Neuronal stem cell (in vitro differentiated cells): ENCODE measurements around the gene CCDC178.
"Not testable (repeated sequence)": the region's sequence is repeated elsewhere in the genome, so short reads cannot be mapped to it uniquely, and the experiment has no call there.

ENCODE experiments used
- DNase-seq: peaks from one replicate; pipeline ENCODE4 v3.0.0-alpha.2; 2013; ENCODE audit warnings: low spot score
- H2AFZ ChIP-seq: one replicate; pipeline ENCODE4 v1.6.1; 2013; ENCODE audit warnings: mild to moderate bottlenecking, low read length, inconsistent platforms
- H2AK5ac ChIP-seq: 2 replicates; pipeline ENCODE4 v1.6.1; 2013; ENCODE audit warnings: low read depth, mild to moderate bottlenecking, inconsistent platforms, low read length, moderate library complexity, mixed read lengths
- H2BK120ac ChIP-seq: 2 replicates; pipeline ENCODE4 v1.6.1; 2013; ENCODE audit warnings: low read depth, mild to moderate bottlenecking, inconsistent platforms, low read length, moderate library complexity, mixed read lengths
- H2BK12ac ChIP-seq: one replicate; pipeline ENCODE4 v1.6.1; 2013; ENCODE audit warnings: low read length, inconsistent platforms
- H2BK15ac ChIP-seq: 2 replicates; pipeline ENCODE4 v1.6.1; 2013; ENCODE audit warnings: mild to moderate bottlenecking, low read length, inconsistent platforms, mixed read lengths
- H2BK5ac ChIP-seq: one replicate; pipeline ENCODE4 v1.6.1; 2013; ENCODE audit warnings: inconsistent platforms, mild to moderate bottlenecking, low read length, moderate library complexity
- H3K14ac ChIP-seq: one replicate; pipeline ENCODE4 v1.6.1; 2013; ENCODE audit warnings: low read length, inconsistent platforms
- H3K18ac ChIP-seq: 2 replicates; pipeline ENCODE4 v1.6.1; 2013; ENCODE audit warnings: low read length, inconsistent platforms
- H3K23ac ChIP-seq: 2 replicates; pipeline ENCODE4 v1.6.1; 2013; ENCODE audit warnings: low read depth, mild to moderate bottlenecking, mixed read lengths, low read length, inconsistent platforms; ENCODE audit not compliant: poor library complexity
- H3K27ac ChIP-seq: replicated peaks from 3 replicates; pipeline ENCODE4 v1.5.1; 2013; ENCODE audit warnings: low read length, inconsistent platforms
- H3K27me3 ChIP-seq, 3 experiments: 2 replicates each; pipeline ENCODE4 v1.6.1; 2013; ENCODE audit warnings: low read length in 3 of 3, mild to moderate bottlenecking in 2 of 3, inconsistent platforms in 1 of 3, low read depth in 1 of 3, mixed read lengths in 1 of 3, moderate library complexity in 1 of 3; ENCODE audit not compliant: control insufficient read depth in 3 of 3, insufficient read depth in 3 of 3
- H3K36me3 ChIP-seq, 2 donors: replicated peaks in 1 of 2; 2 replicates each; pipeline ENCODE4 v1.6.1; 2013; ENCODE audit warnings: low read length in 2 of 2; ENCODE audit not compliant: control insufficient read depth in 2 of 2, insufficient read depth in 2 of 2
- H3K4ac ChIP-seq: 2 replicates; pipeline ENCODE4 v1.6.1; 2013; ENCODE audit warnings: inconsistent platforms, mild to moderate bottlenecking, low read length, moderate library complexity
- H3K4me1 ChIP-seq, 2 donors: 1 replicate in 1 of 2; 2 replicates in 1 of 2; pipeline ENCODE4 v1.6.1; 2013; ENCODE audit warnings: low read length in 2 of 2, low read depth in 1 of 2; ENCODE audit not compliant: control insufficient read depth in 2 of 2, insufficient read depth in 1 of 2
- H3K4me2 ChIP-seq: one replicate; pipeline ENCODE4 v1.6.1; 2013; ENCODE audit warnings: mild to moderate bottlenecking, low read length, inconsistent platforms; ENCODE audit not compliant: insufficient read depth, poor library complexity, severe bottlenecking
- H3K4me3 ChIP-seq, 2 donors: 2 replicates each; pipeline ENCODE4 v1.5.1; 2013; ENCODE audit warnings: low read length in 2 of 2, mild to moderate bottlenecking in 2 of 2, inconsistent platforms in 1 of 2, moderate library complexity in 1 of 2
- H3K79me1 ChIP-seq: one replicate; pipeline ENCODE4 v1.6.1; 2013; ENCODE audit warnings: low read depth, mild to moderate bottlenecking, inconsistent platforms, low read length, moderate library complexity
- H3K9ac ChIP-seq: one replicate; pipeline ENCODE4 v1.6.1; 2013; ENCODE audit warnings: mild to moderate bottlenecking, low read depth, low read length, inconsistent platforms; ENCODE audit not compliant: poor library complexity
- H3K9me3 ChIP-seq, 2 donors: replicated peaks in 1 of 2; 2 replicates each; pipeline versions ENCODE3 to v1.6.1; 2013; ENCODE audit warnings: low read length in 2 of 2, mild to moderate bottlenecking in 2 of 2, inconsistent platforms in 1 of 2, low read depth in 1 of 2, mixed read lengths in 1 of 2, moderate library complexity in 1 of 2; ENCODE audit not compliant: control insufficient read depth in 2 of 2, insufficient read depth in 1 of 2
- H4K8ac ChIP-seq: one replicate; pipeline ENCODE4 v1.6.1; 2013; ENCODE audit warnings: low read depth, mild to moderate bottlenecking, inconsistent platforms, low read length, moderate library complexity
- H4K91ac ChIP-seq: one replicate; pipeline ENCODE4 v1.6.1; 2013; ENCODE audit warnings: low read length, low read depth, mild to moderate bottlenecking, inconsistent platforms; ENCODE audit not compliant: poor library complexity
- WGBS, 2 donors: extraction: QIAGEN DNeasy Blood & Tissue Kit; methylation state at CpG; one replicate each; pipeline ENCODE4 v1.1.7; 2013; ENCODE audit warnings: missing lambda C conversion rate in 2 of 2, mixed read lengths in 1 of 2; ENCODE audit not compliant: insufficient read length in 2 of 2, insufficient replicate concordance in 1 of 2; ENCODE audit errors: extremely low coverage in 2 of 2; 5-methylcytosine and 5-hydroxymethylcytosine counted together

CCDC178 gene

DNA sequence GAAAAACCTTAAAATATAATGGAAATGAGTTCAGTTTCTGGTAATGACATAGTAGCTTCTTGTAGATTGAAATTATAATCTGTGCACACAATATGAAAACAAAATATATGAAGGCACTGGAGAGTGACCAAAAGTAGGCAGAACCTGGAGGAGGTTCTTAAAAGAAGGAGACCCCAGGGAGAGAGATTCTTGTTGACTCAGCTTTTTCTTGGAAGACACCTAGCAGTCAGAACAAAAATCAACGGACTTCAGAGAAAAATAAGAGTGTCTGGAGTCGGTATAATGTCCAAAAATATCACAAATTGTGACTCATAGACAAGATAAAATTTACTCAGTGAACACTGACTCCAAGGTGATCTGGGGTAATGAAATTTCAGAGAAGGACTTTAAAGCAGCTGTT lies 286.5 kb downstream of the CCDC178 start:
- WGBS, 2 donors = no CpG with 5 or more reads among the region's 2 CpGs
- H2BK15ac ChIP-seq = no peak overlapping the region

DNA sequence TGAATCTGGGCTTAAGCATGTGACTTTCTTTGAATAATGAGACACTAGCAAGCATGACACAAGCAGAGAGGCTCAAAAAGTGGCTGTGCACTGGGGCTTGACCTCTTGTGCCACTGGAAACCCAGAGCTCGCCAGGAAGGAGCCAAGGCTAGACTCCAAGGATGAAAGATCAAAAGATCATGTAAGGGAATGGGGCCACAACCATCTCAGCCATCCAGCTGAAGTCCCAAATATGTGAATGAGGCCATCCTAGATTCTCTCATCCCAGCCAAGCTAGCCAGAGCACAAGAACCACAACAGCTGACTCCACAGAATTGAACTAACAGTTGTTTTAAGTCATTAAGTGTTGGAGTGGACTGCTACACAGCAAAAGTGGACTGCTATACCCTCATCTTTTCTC lies 288.1 kb downstream of the CCDC178 start:
- Histone ChIP-seq H3K9ac (no peak overlapping the region), H3K27me3 (no peaks in the 10 kb centered on the region), H3K4ac (no peak overlapping the region), H3K79me1 (no peaks in the 10 kb centered on the region), H2BK12ac (no peak overlapping the region), H2AFZ (peak overlapping the region; percentile 49), H2BK15ac (no peak overlapping the region), H3K4me1 (peaks cover 0 to 4% of the 10 kb centered on the region in 2 donors), H3K27ac (no peak overlapping the region), H3K9me3 (no peaks in the 10 kb centered on the region), H3K4me3 (no peak overlapping the region), H4K91ac (no peak overlapping the region), H3K23ac (no peak overlapping the region), H2BK5ac (no peak overlapping the region), H2AK5ac (no peak overlapping the region), H2BK120ac (no peak overlapping the region), H3K36me3 (no peaks in the 10 kb centered on the region), H4K8ac (no peak overlapping the region), H3K18ac (no peak overlapping the region), H3K4me2 (no peak overlapping the region), H3K14ac (no peak overlapping the region)
- no peak for DNase-seq
- no CpG with 5 or more reads among the region's 1 CpG for WGBS, 2 donors

More for the DNA sequence above, 286.5 kb downstream of the CCDC178 start:
- no peak for DNase-seq
- Histone ChIP-seq H3K23ac (no peak overlapping the region), H4K91ac (no peak overlapping the region), H2BK120ac (no peak overlapping the region), H2BK12ac (no peak overlapping the region), H3K9ac (no peak overlapping the region), H2AK5ac (no peak overlapping the region), H3K27ac (no peak overlapping the region), H3K79me1 (no peaks in the 10 kb centered on the region), H2AFZ (no peak overlapping the region), H3K4me3 (no peak overlapping the region), H3K27me3 (no peaks in the 10 kb centered on the region), H3K4me1 (peaks cover 0 to 4% of the 10 kb centered on the region in 2 donors), H2BK5ac (no peak overlapping the region), H3K18ac (no peak overlapping the region), H3K4me2 (no peak overlapping the region), H3K36me3 (no peaks in the 10 kb centered on the region), H3K14ac (no peak overlapping the region), H4K8ac (no peak overlapping the region), H3K4ac (no peak overlapping the region), H3K9me3 (no peaks in the 10 kb centered on the region)

GRCh38 chr18:33147811-33148210 lies 292.7 kb downstream of the CCDC178 start:
- H2BK15ac ChIP-seq = not testable (repeated sequence)

GRCh38 chr18:33146014-33146413 lies 294.5 kb downstream of the CCDC178 start:
- H2BK15ac ChIP-seq = no peak overlapping the region
- no peak overlapping the region for H3K4me3 ChIP-seq
- no peaks in the 10 kb centered on the region for H3K79me1 ChIP-seq
- no peak overlapping the region for H3K4ac ChIP-seq
- no peak overlapping the region for H2BK12ac ChIP-seq
- peaks cover 0 to 2% of the 10 kb centered on the region in 2 donors for H3K9me3 ChIP-seq
- no peak overlapping the region for H4K8ac ChIP-seq
- H2BK120ac ChIP-seq = no peak overlapping the region
- no peak overlapping the region for H2AFZ ChIP-seq
- H3K4me1 ChIP-seq = no peaks in the 10 kb centered on the region
- no peak overlapping the region for H2BK5ac ChIP-seq
- H3K14ac ChIP-seq = no peak overlapping the region
- H3K4me2 ChIP-seq = no peak overlapping the region
- H3K36me3 ChIP-seq = no peaks in the 10 kb centered on the region
- no peaks in the 10 kb centered on the region for H3K27me3 ChIP-seq
- H3K18ac ChIP-seq = no peak overlapping the region
- WGBS, 2 donors = no CpG with 5 or more reads among the region's 2 CpGs
- no peak overlapping the region for H3K23ac ChIP-seq
- no peak overlapping the region for H3K9ac ChIP-seq
- H3K27ac ChIP-seq = no peak overlapping the region
- DNase-seq = no peak
- H4K91ac ChIP-seq = no peak overlapping the region
- H2AK5ac ChIP-seq = no peak overlapping the region

More at GRCh38 chr18:33147811-33148210, 292.7 kb downstream of the CCDC178 start:
- not testable (repeated sequence) for H3K14ac ChIP-seq, H3K9ac ChIP-seq, H3K27ac ChIP-seq, H2BK12ac ChIP-seq, H3K23ac ChIP-seq, H3K4me1 ChIP-seq, H3K36me3 ChIP-seq, H2AK5ac ChIP-seq, H4K91ac ChIP-seq, H2BK5ac ChIP-seq, H3K18ac ChIP-seq, H3K9me3 ChIP-seq, H3K4me2 ChIP-seq, H3K79me1 ChIP-seq, H2BK120ac ChIP-seq, H4K8ac ChIP-seq, DNase-seq, H3K4me3 ChIP-seq, H3K27me3 ChIP-seq, H2AFZ ChIP-seq, H3K4ac ChIP-seq
- no CpG with 5 or more reads among the region's 25 CpGs for WGBS, 2 donors
